HL-60 (cell line): ENCODE data around the gene MACC1.
A peak's percentile ranks its signal among the peaks of the same experiment; 100 is the strongest.
"Not testable (repeated sequence)": the region's sequence is repeated elsewhere in the genome, so short reads cannot be mapped to it uniquely, and the experiment has no call there.

Source experiments
- DNase-seq, 2 experiments: peaks; one replicate each; pipeline ENCODE4 v3.0.0-alpha.2; 2010 to 2020; ENCODE audit warnings: low read depth in 1 of 2, low spot score in 1 of 2
- H3K27ac ChIP-seq: fragments of 250-450 bp; sonication (Bioruptor Pico); replicated peaks from 2 replicates; pipeline ENCODE4 v1.5.1; 2020; ENCODE audit warnings: mild to moderate bottlenecking, moderate library complexity
- H3K27me3 ChIP-seq: fragments of 250-450 bp; sonication (Bioruptor Pico); 2 replicates; pipeline ENCODE4 v1.5.1; 2021; ENCODE audit warnings: mild to moderate bottlenecking, moderate library complexity; ENCODE audit not compliant: insufficient read depth, poor library complexity, severe bottlenecking
- H3K4me3 ChIP-seq: replicated peaks from 2 replicates; pipeline ENCODE4 v1.5.1; 2011; ENCODE audit warnings: mild to moderate bottlenecking, control low read depth, low read length; ENCODE audit not compliant: insufficient read depth
- CTCF ChIP-seq: IDR thresholded peaks from one replicate; pipeline ENCODE4 v1.5.1; 2011; ENCODE audit warnings: low read length, control low read depth, inconsistent platforms; ENCODE audit not compliant: insufficient read depth
- GABPA ChIP-seq: IDR thresholded peaks from 2 replicates; pipeline ENCODE4 v1.6.1; 2012; ENCODE audit warnings: low read depth
- POLR2AphosphoS5 ChIP-seq: IDR thresholded peaks from 2 replicates; pipeline ENCODE4 v1.6.1; 2012; ENCODE audit warnings: low read depth
- SPI1 ChIP-seq: IDR thresholded peaks from 2 replicates; pipeline ENCODE4 v1.6.1; 2012; ENCODE audit warnings: low read depth, mild to moderate bottlenecking, borderline replicate concordance
- TF ChIP-seq, protein P1 (sequence below): IDR thresholded peaks from 2 replicates; pipeline ENCODE4 v1.6.1; 2012; ENCODE audit warnings: low read depth; ENCODE audit not compliant: insufficient replicate concordance

The MACC1 gene

DNA sequence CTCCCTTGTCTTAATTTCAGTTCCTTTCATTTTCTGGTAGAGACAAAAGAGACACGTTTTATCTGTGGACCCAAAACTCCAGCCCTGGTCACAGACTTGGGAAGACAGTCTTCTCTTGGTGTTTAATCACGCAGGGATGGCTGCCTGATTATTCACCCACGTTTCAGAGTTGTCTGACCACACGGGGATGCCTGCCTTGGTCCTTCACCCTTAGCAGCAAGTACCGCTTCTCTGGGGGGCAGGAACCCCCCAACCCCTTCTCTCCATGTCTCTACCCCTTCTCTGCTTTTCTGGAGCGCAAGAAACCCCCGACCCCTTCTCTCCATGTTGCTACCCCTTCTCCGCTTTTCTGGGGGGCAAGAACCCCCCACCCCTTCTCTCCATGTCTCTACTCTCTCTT is 95.8 kb downstream of the MACC1 start:
- Histone ChIP-seq H3K27ac (no peak overlapping the region), H3K4me3 (no peak overlapping the region), H3K27me3 (no peaks in the 10 kb centered on the region)
- TF ChIP-seq, protein P1, sequence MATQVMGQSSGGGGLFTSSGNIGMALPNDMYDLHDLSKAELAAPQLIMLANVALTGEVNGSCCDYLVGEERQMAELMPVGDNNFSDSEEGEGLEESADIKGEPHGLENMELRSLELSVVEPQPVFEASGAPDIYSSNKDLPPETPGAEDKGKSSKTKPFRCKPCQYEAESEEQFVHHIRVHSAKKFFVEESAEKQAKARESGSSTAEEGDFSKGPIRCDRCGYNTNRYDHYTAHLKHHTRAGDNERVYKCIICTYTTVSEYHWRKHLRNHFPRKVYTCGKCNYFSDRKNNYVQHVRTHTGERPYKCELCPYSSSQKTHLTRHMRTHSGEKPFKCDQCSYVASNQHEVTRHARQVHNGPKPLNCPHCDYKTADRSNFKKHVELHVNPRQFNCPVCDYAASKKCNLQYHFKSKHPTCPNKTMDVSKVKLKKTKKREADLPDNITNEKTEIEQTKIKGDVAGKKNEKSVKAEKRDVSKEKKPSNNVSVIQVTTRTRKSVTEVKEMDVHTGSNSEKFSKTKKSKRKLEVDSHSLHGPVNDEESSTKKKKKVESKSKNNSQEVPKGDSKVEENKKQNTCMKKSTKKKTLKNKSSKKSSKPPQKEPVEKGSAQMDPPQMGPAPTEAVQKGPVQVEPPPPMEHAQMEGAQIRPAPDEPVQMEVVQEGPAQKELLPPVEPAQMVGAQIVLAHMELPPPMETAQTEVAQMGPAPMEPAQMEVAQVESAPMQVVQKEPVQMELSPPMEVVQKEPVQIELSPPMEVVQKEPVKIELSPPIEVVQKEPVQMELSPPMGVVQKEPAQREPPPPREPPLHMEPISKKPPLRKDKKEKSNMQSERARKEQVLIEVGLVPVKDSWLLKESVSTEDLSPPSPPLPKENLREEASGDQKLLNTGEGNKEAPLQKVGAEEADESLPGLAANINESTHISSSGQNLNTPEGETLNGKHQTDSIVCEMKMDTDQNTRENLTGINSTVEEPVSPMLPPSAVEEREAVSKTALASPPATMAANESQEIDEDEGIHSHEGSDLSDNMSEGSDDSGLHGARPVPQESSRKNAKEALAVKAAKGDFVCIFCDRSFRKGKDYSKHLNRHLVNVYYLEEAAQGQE: no peak
- no peak for TF ChIP-seq SPI1
- TF ChIP-seq GABPA: no peak
- TF ChIP-seq POLR2AphosphoS5: no peak
- no peak for TF ChIP-seq CTCF
- DNase-seq: no peak

GRCh38 chr7:20120611-20121168 is 96.5 kb downstream of the MACC1 start:
- H3K27me3 ChIP-seq, H3K27ac ChIP-seq, DNase-seq, H3K4me3 ChIP-seq: not testable (repeated sequence)

DNA sequence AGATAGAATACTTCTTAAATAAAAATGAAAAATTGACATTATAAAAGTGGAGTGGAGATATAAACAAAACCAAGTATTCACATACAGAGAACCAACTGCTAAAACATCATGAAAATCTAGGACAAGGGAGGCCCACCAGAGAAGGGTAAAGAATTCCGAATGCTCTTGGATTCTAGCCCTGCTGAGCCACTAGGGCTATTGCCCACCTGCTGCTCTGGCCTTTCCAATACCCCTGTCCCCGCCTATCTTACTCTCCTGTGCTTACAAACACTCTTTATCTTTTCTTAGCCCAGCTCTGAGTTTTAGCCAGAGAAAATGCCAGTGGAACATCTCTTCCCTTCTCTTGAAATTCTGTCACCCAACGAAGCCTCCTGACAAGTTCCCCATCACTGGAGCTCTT is 100.3 kb downstream of the MACC1 start:
- TF ChIP-seq CTCF: no peak
- no peak for TF ChIP-seq SPI1
- TF ChIP-seq, protein P1: no peak
- no peak for TF ChIP-seq POLR2AphosphoS5
- TF ChIP-seq GABPA: no peak
- no peaks in the 10 kb centered on the region for H3K27me3 ChIP-seq
- no peak overlapping the region for H3K4me3 ChIP-seq
- H3K27ac ChIP-seq: no peak overlapping the region
- no peak for DNase-seq

GRCh38 chr7:20114468-20114867 is 102.7 kb downstream of the MACC1 start:
- Histone ChIP-seq H3K4me3 (no peak overlapping the region), H3K27ac (no peak overlapping the region), H3K27me3 (no peaks in the 10 kb centered on the region)
- DNase-seq: peak; percentile 43 to 86
- TF ChIP-seq POLR2AphosphoS5 (no peak), GABPA (no peak), SPI1 (peak; percentile 99), CTCF (no peak)
- TF ChIP-seq, protein P1: no peak
